Ovary (tissue), 9 donors: ENCODE data around the gene OLFML3. TPM values are rescaled to one million over a fixed set of nuclear protein-coding genes. Genes with fewer than 3 reads are reported as not detected.
"Not testable (repeated sequence)": the region's sequence is repeated elsewhere in the genome, so short reads cannot be mapped to it uniquely, and the experiment has no call there.

ENCODE experiments used
- DNase-seq, 5 donors: peaks; one replicate each; pipeline ENCODE4 v3.0.0-alpha.2; 2019 to 2020
- H3K27ac ChIP-seq, 2 donors: fragments of 200-600 bp; one replicate each; pipeline versions ENCODE4 v1.5.1 to v1.8.0; 2019 to 2022
- H3K27me3 ChIP-seq: fragments of 200-600 bp; one replicate; pipeline ENCODE4 v1.8.0; 2022
- H3K36me3 ChIP-seq: fragments of 200-600 bp; sonication (generic); one replicate; pipeline ENCODE4 v1.5.1; 2019
- H3K4me1 ChIP-seq: one replicate; pipeline ENCODE4 v1.8.1; 2013; ENCODE audit warnings: mild to moderate bottlenecking, moderate library complexity; ENCODE audit not compliant: insufficient read depth
- H3K4me3 ChIP-seq: fragments of 200-600 bp; sonication (generic); one replicate; pipeline ENCODE4 v1.5.1; 2017
- H3K9me3 ChIP-seq, 2 donors: fragments of 200-600 bp in 1 of 2; sonication (generic) in 1 of 2; one replicate each; pipeline versions ENCODE4 v1.5.1 to v1.8.1; 2013 to 2019; ENCODE audit warnings: mild to moderate bottlenecking in 1 of 2, moderate library complexity in 1 of 2
- CTCF ChIP-seq, 3 donors: fragments of 450-650 bp in 2 of 3; fragments of 200-600 bp in 1 of 3; IDR thresholded peaks; one replicate each; pipeline versions ENCODE4 v1.5.1 to v1.8.0; 2016 to 2022; ENCODE audit warnings: antibody characterized with exemption in 3 of 3, mild to moderate bottlenecking in 1 of 3
- EP300 ChIP-seq: sonication (generic); formaldehyde crosslinking; IDR thresholded peaks from one replicate; pipeline ENCODE4 v1.6.1; 2017; ENCODE audit warnings: antibody characterized with exemption
- POLR2A ChIP-seq: fragments of 450-650 bp; IDR thresholded peaks from one replicate; pipeline ENCODE4 v1.6.1; 2017; ENCODE audit warnings: antibody characterized with exemption, mild to moderate bottlenecking, moderate library complexity
- WGBS, 3 donors: extraction: QIAGEN DNeasy Blood & Tissue Kit in 1 of 3; methylation state at CpG; one replicate each; pipeline versions ENCODE4 v1.1.5 to v1.1.7; 2013 to 2017; 5-methylcytosine and 5-hydroxymethylcytosine counted together
- intact Hi-C, 4 donors: fragments of 100-400 bp; cut with DNase I; formaldehyde crosslinking; loops; one replicate each; pipeline versions ENCODE4 v1.11.0 to v1.15.1; 2022 to 2023
- polyA plus RNA-seq, 2 donors: library from polyadenylated mRNA; stranded (reverse); fragments of 200-250 nt in 1 of 2; fragments of 350-450 nt in 1 of 2; fragmentation: Illumina TruSeq in 1 of 2; extraction: RNeasy Lipid Tissue Mini Kit (QIAGEN cat#74804) in 1 of 2; gene quantifications; one replicate each; pipeline ENCODE4 v1.2.3, GENCODE V29; 2013 to 2014
- total RNA-seq, 7 donors: library from RNA; depleted of rRNA in 2 of 7; stranded (reverse); fragments of >200 nt in 2 of 7; fragmentation: NEBNext Ultra II Directional in 3 of 7; extraction: Animal tissue kit (Norgen Biotek cat#: 25700) in 3 of 7; gene quantifications; one replicate each; pipeline versions ENCODE4 v1.1.0 to v1.2.4, GENCODE V29; 2016 to 2023
- donor health status: DM: no; HTN: no; CAD: no; lungs with moderate emphysema.
- donor health status: DM: no; HTN: no; CAD: no.
- donor health status: Bipolar disorder and iron deficiency.
- donor health status: DM: yes; HTN: yes; CAD: no.
- donor health status: DM: no; HTN: no; CAD: no.
- donor health status: DM: yes; HTN: yes; CAD: no.

Gene OLFML3
- total and polyA plus RNA-seq, 9 donors, result 69.7 to 240 (median 139) TPM

- Histone ChIP-seq H3K36me3 (no peaks in the 10 kb centered on the region), H3K27ac (no peak overlapping the region), H3K4me1 (peaks cover 5% of the 10 kb centered on the region), H3K4me3 (no peak overlapping the region), H3K27me3 (no peaks in the 10 kb centered on the region), H3K9me3 (no peaks in the 10 kb centered on the region)
- DNase-seq, result no peak
- intact Hi-C loops, result loop anchor here in 1 of 4 donors (10.0 kb wide), 1 partner anchor 214 kb away; no protein-coding TSS in a partner anchor
- no peak for TF ChIP-seq POLR2A
- TF ChIP-seq EP300, result no peak
Observed at GRCh38 chr1:114000406-114000805, 21.1 kb downstream of the OLFML3 start.

DNA sequence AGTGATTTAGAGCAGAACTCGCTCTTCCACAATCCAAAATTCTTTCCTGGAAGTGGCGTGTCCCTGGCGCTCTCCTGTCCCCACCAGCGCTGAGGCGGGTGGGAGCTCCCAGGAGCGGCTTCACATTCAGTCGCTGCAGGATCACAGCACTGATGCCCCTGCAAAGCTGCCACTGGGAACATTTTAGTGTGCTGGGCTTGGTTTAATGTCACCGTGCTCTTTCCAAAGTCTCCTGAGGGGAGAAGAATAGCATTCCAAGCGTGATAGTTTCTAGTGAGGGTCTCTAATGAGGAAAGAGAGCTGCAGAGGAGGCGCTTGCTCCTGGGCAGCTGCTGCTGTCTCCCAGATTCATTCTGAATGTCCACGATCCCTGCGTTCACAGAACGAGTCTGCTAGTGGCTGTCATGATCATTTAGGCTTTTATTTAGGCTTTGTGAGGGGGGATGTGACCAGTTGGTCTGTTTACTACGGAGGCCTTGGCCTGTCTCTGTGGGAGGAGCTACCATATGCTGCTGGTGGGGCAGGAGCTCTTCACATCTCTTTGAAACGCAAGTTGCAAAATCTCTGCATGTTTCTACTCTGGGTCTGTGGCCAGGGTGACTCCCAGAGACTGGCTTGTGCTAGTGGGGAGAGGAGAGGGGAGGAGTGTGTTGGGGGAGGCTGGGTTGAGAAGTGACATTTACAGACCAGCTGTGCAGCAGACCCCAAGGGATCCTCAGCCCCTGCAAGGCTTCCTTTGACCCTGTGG, 23.4 kb downstream of the OLFML3 start:
- no peaks in the 10 kb centered on the region for H3K27me3 ChIP-seq
- no peak overlapping the region for H3K4me3 ChIP-seq
- H3K27ac ChIP-seq, result peak overlapping the region in 1 of 2 donors; percentile 48
- TF ChIP-seq CTCF (IDR thresholded peaks at IDR 0.05) (no peak), POLR2A (no peak), EP300 (no peak)
- H3K9me3 ChIP-seq, result no peaks in the 10 kb centered on the region
- DNase-seq, result peak in 4 of 5 donors; percentile 22 to 42 (median 32)
- H3K4me1 ChIP-seq, result peaks cover 5% of the 10 kb centered on the region
- intact Hi-C loops, result loop anchor here in 1 of 4 donors (10.0 kb wide), 1 partner anchor 212 kb away; no protein-coding TSS in a partner anchor
- H3K36me3 ChIP-seq, result no peaks in the 10 kb centered on the region
- WGBS, 3 donors, result 34 to 53% (median 40%) methylated on average over 15 of the region's 15 CpGs

GRCh38 chr1:114003431-114003830, 24.2 kb downstream of the OLFML3 start:
- Histone ChIP-seq H3K4me3 (no peak overlapping the region), H3K4me1 (peaks cover 5% of the 10 kb centered on the region), H3K27me3 (no peaks in the 10 kb centered on the region), H3K9me3 (no peaks in the 10 kb centered on the region), H3K36me3 (no peaks in the 10 kb centered on the region), H3K27ac (peak overlapping the region in 1 of 2 donors; percentile 48)
- no peak for TF ChIP-seq CTCF (IDR thresholded peaks at IDR 0.05)
- TF ChIP-seq POLR2A, result no peak
- TF ChIP-seq EP300, result no peak
- intact Hi-C loops, result loop anchor here in 1 of 4 donors (10.0 kb wide), 1 partner anchor 211 kb away; no protein-coding TSS in a partner anchor
- no peak for DNase-seq
- WGBS, 3 donors, result 26 to 44% (median 36%) methylated on average over 5 of the region's 5 CpGs

DNA sequence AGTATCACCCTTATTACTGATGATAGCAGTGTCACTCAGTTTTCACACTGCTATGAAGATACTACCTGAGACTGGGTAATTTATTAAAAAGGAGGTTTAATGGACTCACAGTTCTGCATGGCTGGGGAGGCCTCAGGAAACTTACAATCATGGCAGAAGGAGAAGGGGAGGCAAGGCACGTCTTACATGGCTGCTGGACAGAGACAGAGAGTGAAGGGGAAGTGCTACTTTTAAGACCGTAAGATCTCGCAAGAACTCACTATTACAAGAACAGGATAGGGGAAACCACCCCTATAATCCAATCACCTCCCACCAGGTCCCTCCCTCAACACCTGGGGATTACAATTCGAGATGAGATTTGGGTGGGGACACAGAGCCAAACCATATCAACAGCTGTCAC, 27.6 kb downstream of the OLFML3 start:
- not testable (repeated sequence) for H3K27ac ChIP-seq, H3K9me3 ChIP-seq, DNase-seq, H3K4me1 ChIP-seq, H3K36me3 ChIP-seq, H3K27me3 ChIP-seq, H3K4me3 ChIP-seq
- 86 to 95% (median 91%) methylated on average over 4 of the region's 4 CpGs for WGBS, 3 donors
- intact Hi-C loops, result loop anchor here in 1 of 4 donors (10.0 kb wide), 1 partner anchor 208 kb away; no protein-coding TSS in a partner anchor

GRCh38 chr1:114008480-114008941, 29.2 kb downstream of the OLFML3 start:
- TF ChIP-seq EP300 (no peak), POLR2A (no peak), CTCF (IDR thresholded peaks at IDR 0.05) (no peak)
- no peak overlapping the region for H3K4me3 ChIP-seq
- no peak overlapping the region for H3K27ac ChIP-seq
- no peaks in the 10 kb centered on the region for H3K27me3 ChIP-seq
- H3K36me3 ChIP-seq, result no peaks in the 10 kb centered on the region
- no peak for DNase-seq
- intact Hi-C loops, result loop anchor here in 1 of 4 donors (10.0 kb wide), 1 partner anchor 206 kb away; no protein-coding TSS in a partner anchor
- WGBS, 3 donors, result 46 to 48% (median 47%) methylated on average over 2 of the region's 2 CpGs
- H3K9me3 ChIP-seq, result no peaks in the 10 kb centered on the region
- H3K4me1 ChIP-seq, result no peaks in the 10 kb centered on the region
